Activated CD4-positive, alpha-beta T cell treated with anti-CD3 and anti-CD28 coated beads for 24 hours (primary cell): ENCODE results near the gene SSC5D.
"Not testable (repeated sequence)": the region's sequence is repeated elsewhere in the genome, so short reads cannot be mapped to it uniquely, and the experiment has no call there.

ENCODE experiments used
- DNase-seq, 2 donors: peaks; one replicate each; pipeline ENCODE4 v3.0.0-alpha.2; 2020; ENCODE audit warnings: low read depth in 2 of 2

SSC5D gene

GRCh38 chr19:55487924-55488687, at the start of gene SSC5D:
Gene SSC5D, plus strand, starts transcription at chr19:55488436. Its CDS starts 154 bp downstream, at chr19:55488590.
- no peak for DNase-seq

- no peak for DNase-seq
Measured at GRCh38 chr19:55439052-55439451, 49.2 kb upstream of the SSC5D start.

GRCh38 chr19:55440411-55441105, 47.7 kb upstream of the SSC5D start:
- DNase-seq, result no peak

GRCh38 chr19:55441319-55441691, 46.9 kb upstream of the SSC5D start:
- no peak for DNase-seq

- no peak for DNase-seq
Measured at GRCh38 chr19:55441692-55442321, 46.4 kb upstream of the SSC5D start.

GRCh38 chr19:55442372-55442961, 45.8 kb upstream of the SSC5D start:
- no peak for DNase-seq

GRCh38 chr19:55443045-55443823, 45.0 kb upstream of the SSC5D start, which contains the start of gene SHISA7:
Gene SHISA7, minus strand, starts transcription at chr19:55443300. Its CDS starts 437 bp downstream, at chr19:55442863.
- DNase-seq, result no peak

- no peak for DNase-seq
Measured at GRCh38 chr19:55443824-55444480, 44.3 kb upstream of the SSC5D start.

GRCh38 chr19:55444646-55445045, 43.6 kb upstream of the SSC5D start:
- DNase-seq, result no peak

GRCh38 chr19:55446060-55446459, 42.2 kb upstream of the SSC5D start:
- no peak for DNase-seq

GRCh38 chr19:55447421-55448174, 40.6 kb upstream of the SSC5D start:
- DNase-seq, result no peak

GRCh38 chr19:55448175-55448490, 40.1 kb upstream of the SSC5D start:
- DNase-seq, result not testable (repeated sequence)

GRCh38 chr19:55449469-55449868, 38.8 kb upstream of the SSC5D start:
- no peak for DNase-seq

GRCh38 chr19:55451163-55451964, 36.9 kb upstream of the SSC5D start:
- DNase-seq, result no peak

- no peak for DNase-seq
Measured at GRCh38 chr19:55451965-55452748, 36.1 kb upstream of the SSC5D start.

GRCh38 chr19:55452749-55453346, 35.4 kb upstream of the SSC5D start:
- DNase-seq, result no peak

GRCh38 chr19:55453511-55454260, 34.5 kb upstream of the SSC5D start:
- DNase-seq, result no peak
